Cerebellar cortex (tissue), 1 donor: Measurements from ENCODE around the gene TMEM175.
"Not testable (repeated sequence)": the region's sequence is repeated elsewhere in the genome, so short reads cannot be mapped to it uniquely, and the experiment has no call there.

Source experiments
- DNase-seq: peaks from one replicate; pipeline ENCODE4 v3.0.0-alpha.2; 2015; ENCODE audit warnings: low spot score

Gene TMEM175

DNA sequence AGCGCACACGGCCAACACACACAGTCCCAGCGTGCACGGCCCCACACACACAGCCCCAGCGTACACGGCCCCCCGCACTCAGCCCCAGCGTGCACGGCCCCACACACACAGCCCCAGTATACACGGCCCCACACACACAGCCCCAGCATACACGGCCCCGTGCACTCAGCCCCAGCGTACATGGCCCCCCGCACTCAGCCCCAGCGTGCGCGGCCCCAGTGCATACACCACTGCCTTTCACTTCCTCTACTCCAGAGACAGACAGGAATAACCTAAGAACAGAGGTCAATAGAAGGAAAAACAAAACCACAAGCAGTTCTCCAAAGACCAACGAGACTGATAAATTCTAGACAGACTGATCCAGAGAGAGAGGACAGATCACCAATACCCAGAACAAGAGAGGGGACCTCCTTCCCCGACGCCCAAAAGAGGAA lies 17.2 kb upstream of the TMEM175 start:
- DNase-seq, result no peak

DNA sequence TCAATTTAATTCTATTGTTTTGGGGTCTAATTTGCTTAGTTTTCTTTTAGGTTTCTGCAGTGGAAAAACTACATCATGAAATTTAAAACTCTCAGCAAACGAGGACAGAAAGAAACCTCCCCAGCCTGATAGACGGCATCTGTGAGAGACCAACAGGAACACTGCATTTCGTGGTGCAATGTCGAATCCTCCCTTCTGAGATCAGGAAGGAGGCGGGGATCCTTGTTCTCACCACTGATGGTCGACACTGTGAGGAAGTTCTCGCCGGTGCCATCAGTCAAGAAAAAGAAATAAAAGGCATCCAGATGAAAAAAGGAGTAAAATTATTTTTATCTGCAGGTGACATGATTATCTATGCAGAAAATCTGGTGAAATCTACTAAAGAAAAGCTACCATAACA lies 16.7 kb upstream of the TMEM175 start:
- DNase-seq, result no peak

DNA sequence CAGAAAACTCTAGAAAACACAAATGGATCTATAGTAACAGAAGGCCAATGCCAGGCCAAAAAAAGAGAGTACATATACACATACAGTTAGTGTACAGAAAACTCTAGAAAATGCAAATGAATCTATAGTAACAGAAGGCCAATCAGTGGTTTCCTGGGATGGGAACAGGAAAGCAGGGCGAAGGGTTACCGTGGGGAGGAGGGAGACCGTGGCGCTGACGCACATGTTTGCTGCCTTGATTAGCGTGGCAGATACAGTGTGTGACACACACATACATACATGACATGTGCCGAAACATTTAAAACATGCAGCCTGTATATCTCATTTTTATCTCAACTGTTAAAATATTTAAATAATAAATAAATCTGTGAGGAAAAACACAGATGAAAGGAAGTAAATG lies 14.8 kb upstream of the TMEM175 start:
- DNase-seq, result no peak

DNA sequence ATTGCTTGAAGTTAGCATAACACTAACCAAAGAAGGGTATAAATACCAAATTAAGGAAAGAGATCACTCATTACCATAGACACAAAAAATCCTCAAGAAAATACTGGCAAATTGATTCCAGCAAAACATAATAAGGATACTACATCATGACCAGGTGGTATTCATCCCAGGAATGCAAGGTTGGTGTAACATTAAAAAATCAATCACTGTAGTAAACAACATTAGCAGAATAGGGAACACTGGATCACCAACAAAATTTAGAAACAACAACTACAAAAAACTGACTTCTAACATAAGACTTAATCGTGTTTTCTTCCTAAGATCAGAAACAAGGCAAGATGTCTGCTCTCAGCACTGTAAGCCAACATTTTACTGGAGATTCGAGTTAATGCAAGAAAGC lies 14.3 kb upstream of the TMEM175 start:
- DNase-seq, result no peak

- DNase-seq, result not testable (repeated sequence)
Measured at GRCh38 chr4:918591-918990, 13.7 kb upstream of the TMEM175 start.

DNA sequence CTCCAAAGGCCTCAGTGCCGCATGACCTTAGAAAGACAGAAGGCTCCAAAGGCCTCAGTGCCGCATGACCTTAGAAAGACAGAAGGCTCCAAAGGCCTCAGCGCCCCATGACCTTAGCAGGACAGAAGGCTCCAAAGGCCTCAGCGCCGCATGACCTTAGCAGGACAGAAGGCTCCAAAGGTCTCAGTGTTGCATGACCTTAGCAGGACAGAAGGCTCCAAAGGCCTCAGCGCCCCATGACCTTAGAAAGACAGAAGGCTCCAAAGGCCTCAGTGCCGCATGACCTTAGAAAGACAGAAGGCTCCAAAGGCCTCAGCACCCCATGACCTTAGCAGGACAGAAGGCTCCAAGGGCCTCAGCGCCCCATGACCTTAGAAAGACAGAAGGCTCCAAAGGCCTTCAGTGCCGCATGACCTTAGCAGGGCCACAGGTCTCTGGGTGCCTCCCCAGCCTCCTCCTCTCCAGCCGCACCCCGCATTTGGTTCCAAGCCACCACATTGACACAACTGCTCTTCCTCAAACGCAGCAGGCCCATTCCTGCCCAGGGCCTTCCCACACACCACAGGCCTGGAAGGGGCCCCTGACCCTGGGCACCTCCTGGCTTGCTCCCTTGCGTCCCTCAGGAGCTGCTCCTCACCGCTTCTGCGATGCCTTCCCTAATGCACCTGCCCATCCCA lies 13.1 kb upstream of the TMEM175 start:
- DNase-seq, result not testable (repeated sequence)

- DNase-seq, result no peak
Measured at GRCh38 chr4:921830-922331, 10.4 kb upstream of the TMEM175 start.

- no peak for DNase-seq
Measured at GRCh38 chr4:924107-925096, 7.9 kb upstream of the TMEM175 start.

GRCh38 chr4:925171-925570 lies 7.1 kb upstream of the TMEM175 start:
- DNase-seq, result no peak

- no peak for DNase-seq
Measured at GRCh38 chr4:925771-926500, 6.3 kb upstream of the TMEM175 start.

DNA sequence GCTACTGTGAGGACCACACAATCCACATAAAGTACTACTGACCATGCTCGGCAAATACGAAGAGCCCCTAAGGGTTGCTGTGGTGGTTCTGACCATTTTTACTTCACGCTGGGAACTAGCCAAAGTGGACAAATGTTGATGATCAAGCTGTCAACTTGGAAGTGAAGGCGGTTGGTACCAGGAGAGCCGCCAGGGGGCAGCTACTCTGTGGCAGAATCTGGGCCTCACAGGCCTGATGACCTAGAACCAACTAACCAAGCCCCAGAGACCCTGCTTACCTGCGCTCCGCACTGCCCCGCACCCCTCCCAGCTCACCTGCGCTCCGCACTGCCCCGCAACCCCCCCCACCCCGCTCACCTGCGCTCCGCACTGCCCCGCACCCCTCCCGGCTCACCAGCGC lies 5.7 kb upstream of the TMEM175 start:
- DNase-seq, result peak; percentile 65

DNA sequence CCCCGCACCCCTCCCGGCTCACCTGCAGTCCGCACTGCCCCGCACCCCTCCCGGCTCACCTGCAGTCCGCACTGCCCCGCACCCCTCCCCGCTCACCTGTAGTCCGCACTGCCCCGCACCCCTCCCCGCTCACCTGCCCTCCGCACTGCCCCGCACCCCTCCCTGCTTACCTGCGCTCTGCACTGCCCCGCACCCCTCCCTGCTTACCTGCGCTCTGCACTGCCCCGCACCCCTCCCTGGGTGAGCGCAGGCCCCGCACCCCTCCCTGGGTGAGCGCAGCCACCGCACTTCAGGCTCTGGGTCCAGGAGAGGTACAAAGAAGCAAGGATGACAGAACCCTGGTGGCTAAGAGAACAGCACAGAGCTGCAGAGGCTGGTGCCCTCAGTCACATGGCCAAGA lies 4.7 kb upstream of the TMEM175 start:
- not testable (repeated sequence) for DNase-seq

GRCh38 chr4:929096-929765 lies 3.0 kb upstream of the TMEM175 start:
- DNase-seq, result no peak

DNA sequence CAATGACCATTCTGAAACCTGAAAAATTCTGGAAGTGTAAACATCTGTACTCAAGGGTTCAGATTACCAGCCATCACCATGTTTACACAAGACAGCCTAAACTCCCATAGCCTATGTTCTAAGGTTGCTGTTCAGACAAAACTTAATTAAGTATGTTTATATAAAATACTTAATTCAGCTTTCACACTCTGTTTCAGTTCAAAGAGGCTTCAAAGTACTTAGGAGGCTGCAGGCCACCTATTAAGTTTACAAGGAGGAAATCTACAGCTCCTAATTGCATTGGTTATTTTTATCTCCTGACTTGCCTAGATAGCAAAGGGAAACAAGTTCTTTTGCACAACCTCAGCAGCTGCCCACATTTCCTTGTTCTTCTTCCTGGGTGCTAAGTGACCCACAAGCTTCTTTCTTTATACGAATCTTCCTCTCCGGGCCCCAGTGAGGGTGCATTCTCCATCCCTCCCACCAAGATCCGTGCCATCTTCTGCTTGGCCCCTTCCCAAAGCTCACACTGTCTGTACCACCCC lies 2.2 kb upstream of the TMEM175 start:
- DNase-seq, result no peak

GRCh38 chr4:930827-931193 lies 1.4 kb upstream of the TMEM175 start:
- DNase-seq, result no peak

DNA sequence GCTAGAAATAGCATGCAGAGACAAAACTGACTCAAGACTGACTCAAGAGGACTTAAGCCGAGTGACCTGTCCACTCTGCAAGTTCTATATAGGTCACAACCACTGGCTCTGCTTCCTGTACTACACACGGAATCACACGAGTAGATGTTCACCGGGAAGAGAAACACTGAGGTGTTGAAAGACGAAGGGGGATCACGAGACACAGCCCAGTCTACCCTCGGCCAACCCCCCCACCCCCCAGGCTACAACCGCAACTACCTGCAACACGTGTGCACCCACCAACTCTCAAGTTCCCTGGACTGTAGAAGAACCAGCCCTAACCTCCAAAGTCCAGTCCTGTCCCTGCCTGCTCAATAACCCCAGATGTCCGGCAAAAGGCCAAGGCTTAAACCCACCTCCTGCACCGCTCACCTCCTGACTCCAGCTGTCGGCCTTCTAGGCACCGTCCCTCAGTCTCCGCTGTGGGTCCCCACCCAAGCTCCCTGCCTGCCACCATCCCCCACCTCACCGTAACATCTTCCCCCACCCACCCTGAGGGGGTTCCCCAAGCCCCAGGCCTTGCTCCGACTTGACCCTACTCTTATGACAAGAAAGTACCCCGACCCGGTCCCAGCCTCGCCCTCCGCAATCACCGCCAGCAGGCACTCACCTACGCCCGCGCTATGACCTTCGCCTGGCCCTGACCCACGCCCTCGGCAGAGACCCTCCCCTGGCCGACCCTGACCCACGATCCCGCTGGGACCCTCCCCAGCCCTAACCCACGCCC lies 883 bp upstream of the TMEM175 start:
- no peak for DNase-seq

- no peak for DNase-seq
Measured at GRCh38 chr4:932713-933070, 432 bp downstream of the TMEM175 start.

- not testable (repeated sequence) for DNase-seq
Measured at GRCh38 chr4:939508-939907, 7.2 kb downstream of the TMEM175 start.

DNA sequence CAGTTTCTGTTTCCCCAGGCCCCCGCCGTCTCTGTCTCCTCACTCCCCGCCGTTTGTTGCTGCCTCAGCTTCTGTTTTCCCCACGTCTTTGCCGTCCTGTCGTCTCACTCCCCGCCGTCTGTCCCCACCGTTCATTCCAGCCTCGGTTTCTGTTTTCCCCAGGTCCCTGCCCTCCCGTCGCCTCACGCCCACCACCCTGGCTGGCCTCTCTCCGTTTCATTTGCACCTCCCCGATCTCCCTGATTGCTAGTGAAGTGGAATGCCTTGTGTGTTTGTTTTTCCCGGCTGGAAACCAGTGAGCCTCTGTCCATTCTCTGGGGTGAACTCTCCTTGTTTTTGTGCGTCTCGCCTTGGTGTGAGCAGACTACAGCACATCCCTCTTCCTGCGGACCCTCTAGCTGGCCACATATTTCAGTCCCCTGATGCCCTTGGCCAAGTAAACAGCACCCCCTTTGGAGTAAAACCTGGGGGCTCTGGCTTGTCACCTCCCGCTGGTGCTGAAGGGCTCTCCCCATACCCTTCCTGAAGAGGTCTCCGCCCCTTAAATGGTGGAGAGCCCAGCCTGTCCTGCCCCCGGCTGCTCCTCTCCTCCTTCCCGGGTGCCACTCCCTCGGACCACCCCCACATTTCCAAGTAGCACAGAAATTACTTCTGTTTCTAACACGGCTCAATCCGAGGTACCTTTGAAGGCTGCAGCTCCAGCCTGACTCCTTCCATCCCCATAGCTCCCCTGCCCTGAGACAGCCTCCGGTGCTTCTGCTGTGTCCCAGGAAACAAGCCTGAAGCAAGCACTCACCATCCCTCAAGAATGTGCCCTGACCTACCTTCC lies 13.2 kb downstream of the TMEM175 start:
- no peak for DNase-seq

- no peak for DNase-seq
Measured at GRCh38 chr4:946103-946450, 13.8 kb downstream of the TMEM175 start.
